CD4-positive, alpha-beta T cell (primary cell): ENCODE results near the gene APOA5. TPM values are rescaled to one million over a fixed set of nuclear protein-coding genes. Genes with fewer than 3 reads are reported as not detected.

Experiments used
- ATAC-seq: fragments of 200-7000 bp; cut with Tn5 transposase; one replicate; pipeline ENCODE4 v1.10.0; 2022; ENCODE audit warnings: mild to moderate bottlenecking; ENCODE audit not compliant: poor library complexity
- CTCF ChIA-PET: fragments of 350-600 bp; sonication (Branson Sonifier 250); formaldehyde crosslinking; loops from one replicate; lab custom pipeline; 2021; ENCODE audit warnings: antibody characterized with exemption, inconsistent platforms; lab: Charles Lee
- POLR2A ChIA-PET: fragments of 350-600 bp; sonication (Branson Sonifier 250); formaldehyde crosslinking; loops from one replicate; lab custom pipeline; 2021; ENCODE audit warnings: antibody characterized with exemption, inconsistent platforms; lab: Charles Lee
- DNase-seq, 14 experiments: peaks; one replicate each; pipeline ENCODE4 v3.0.0-alpha.2; 2013 to 2020; ENCODE audit warnings: mixed read lengths in 2 of 14
- H3K27ac ChIP-seq, 2 donors: one replicate each; pipeline versions ENCODE4 v1.5.1 to v1.7.0; 2013; ENCODE audit warnings: low read length in 2 of 2, low read depth in 1 of 2, mild to moderate bottlenecking in 1 of 2
- H3K27me3 ChIP-seq, 2 experiments: 1 replicate in 1 of 2; 2 replicates in 1 of 2; pipeline versions ENCODE4 v1.6.1 to v1.7.0; 2013; ENCODE audit warnings: low read length in 2 of 2, control low read depth in 1 of 2, mild to moderate bottlenecking in 1 of 2, moderate library complexity in 1 of 2; ENCODE audit not compliant: insufficient read depth in 2 of 2, control insufficient read depth in 1 of 2
- H3K36me3 ChIP-seq: one replicate; pipeline ENCODE4 v1.6.1; 2013; ENCODE audit warnings: low read length, control low read depth; ENCODE audit not compliant: insufficient read depth
- H3K4me1 ChIP-seq: one replicate; pipeline ENCODE4 v1.6.1; 2013; ENCODE audit warnings: low read length, control low read depth; ENCODE audit not compliant: insufficient read depth
- H3K4me3 ChIP-seq: one replicate; pipeline ENCODE4 v1.5.1; 2013; ENCODE audit warnings: mild to moderate bottlenecking, low read length, moderate library complexity
- H3K9me3 ChIP-seq, 2 experiments: 1 replicate in 1 of 2; 2 replicates in 1 of 2; pipeline versions ENCODE4 v1.6.1 to v1.7.0; 2013; ENCODE audit warnings: low read length in 2 of 2, mild to moderate bottlenecking in 2 of 2, control low read depth in 1 of 2, moderate library complexity in 1 of 2; ENCODE audit not compliant: control insufficient read depth in 1 of 2, insufficient read depth in 1 of 2
- H3K27ac Mint-ChIP-seq: one replicate; pipeline ENCODE4 v1.8.0; 2020; ENCODE audit warnings: mixed read lengths
- H3K27me3 Mint-ChIP-seq: one replicate; pipeline ENCODE4 v1.8.0; 2021; ENCODE audit warnings: mixed read lengths
- H3K36me3 Mint-ChIP-seq: one replicate; pipeline ENCODE4 v1.8.0; 2021; ENCODE audit warnings: low read depth, mixed read lengths
- H3K4me1 Mint-ChIP-seq: one replicate; pipeline ENCODE4 v1.8.0; 2021; ENCODE audit warnings: low read depth, mixed read lengths
- H3K4me3 Mint-ChIP-seq: one replicate; pipeline ENCODE4 v1.8.0; 2020; ENCODE audit warnings: mild to moderate bottlenecking, mixed read lengths
- H3K9me3 Mint-ChIP-seq: one replicate; pipeline ENCODE4 v1.8.0; 2020; ENCODE audit warnings: mixed read lengths
- intact Hi-C, 2 experiments: fragments of 100-400 bp; cut with DNase I in 1 of 2; cut with micrococcal nuclease in 1 of 2; formaldehyde crosslinking; loops; one replicate each; pipeline versions ENCODE4 v1.15.1 to v1.9.0; 2023 to 2025; cut with DNase I, micrococcal nuclease
- total RNA-seq, 174 experiments: library from RNA in 2 of 174; stranded (reverse) in 2 of 174; gene quantifications; one replicate each; pipeline ENCODE4 v1.2.3 and lab custom pipeline; 2021 to 2026
- TF ChIP-seq, protein P1 (sequence below): fragments of 200-600 bp; IDR thresholded peaks from one replicate; pipeline ENCODE4 v1.8.0; 2022; ENCODE audit warnings: antibody characterized with exemption, mild to moderate bottlenecking

The APOA5 gene
- total RNA-seq, 2 experiments from 2014 or later = not detected

DNA sequence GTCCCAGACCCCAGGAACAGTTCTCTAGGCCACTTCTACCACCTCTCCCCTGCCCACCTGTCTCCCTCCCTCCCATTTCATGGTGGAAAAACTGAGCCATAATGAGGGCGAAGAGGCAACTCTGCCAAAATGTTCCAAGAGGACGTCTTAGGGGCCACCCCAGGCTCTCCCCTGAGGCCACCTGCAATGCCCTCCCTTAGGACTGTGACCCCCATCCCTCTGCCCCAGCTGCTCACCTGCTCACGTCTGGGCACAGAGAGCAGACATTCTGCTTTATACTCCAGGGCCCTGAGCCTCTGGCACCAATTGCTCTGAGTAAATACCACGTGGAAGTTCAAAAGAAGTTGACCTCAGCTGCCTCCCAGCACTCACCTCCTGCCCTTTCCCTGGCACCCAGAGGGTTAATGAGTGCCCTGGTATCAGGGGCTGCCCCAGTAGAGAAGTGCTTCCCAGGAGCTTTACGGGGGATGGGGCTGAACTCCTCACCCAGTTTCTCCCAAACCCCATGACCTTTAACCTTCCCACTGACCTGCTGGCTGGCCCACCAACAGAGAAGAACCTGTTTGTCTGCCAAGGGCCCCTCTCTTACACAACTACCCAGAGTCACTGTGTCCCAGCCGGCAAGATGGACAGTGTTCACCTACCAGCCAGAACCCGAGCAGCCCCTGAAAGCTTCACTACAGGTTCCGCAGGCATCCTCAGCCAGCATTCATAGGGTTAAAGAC is 627 bp upstream of the APOA5 start:
- Mint-ChIP-seq H3K4me3 (no peak overlapping the region), H3K4me1 (peaks cover 31% of the 10 kb centered on the region), H3K36me3 (peaks cover 11% of the 10 kb centered on the region), H3K9me3 (no peaks in the 10 kb centered on the region), H3K27me3 (peaks cover 8% of the 10 kb centered on the region), H3K27ac (no peak overlapping the region)
- ChIA-PET CTCF (interaction anchor here (1.3 to 1.6 kb wide), 2 partner anchors 20 to 44 kb away, joined by 6 to 13 read pairs; partner anchors contain the start of gene BUD13), POLR2A (no interaction called here)
- no peak for DNase-seq
- peaks cover 22% of the 10 kb centered on the region for H3K4me1 ChIP-seq
- no peak for ATAC-seq
- TF ChIP-seq, protein P1, sequence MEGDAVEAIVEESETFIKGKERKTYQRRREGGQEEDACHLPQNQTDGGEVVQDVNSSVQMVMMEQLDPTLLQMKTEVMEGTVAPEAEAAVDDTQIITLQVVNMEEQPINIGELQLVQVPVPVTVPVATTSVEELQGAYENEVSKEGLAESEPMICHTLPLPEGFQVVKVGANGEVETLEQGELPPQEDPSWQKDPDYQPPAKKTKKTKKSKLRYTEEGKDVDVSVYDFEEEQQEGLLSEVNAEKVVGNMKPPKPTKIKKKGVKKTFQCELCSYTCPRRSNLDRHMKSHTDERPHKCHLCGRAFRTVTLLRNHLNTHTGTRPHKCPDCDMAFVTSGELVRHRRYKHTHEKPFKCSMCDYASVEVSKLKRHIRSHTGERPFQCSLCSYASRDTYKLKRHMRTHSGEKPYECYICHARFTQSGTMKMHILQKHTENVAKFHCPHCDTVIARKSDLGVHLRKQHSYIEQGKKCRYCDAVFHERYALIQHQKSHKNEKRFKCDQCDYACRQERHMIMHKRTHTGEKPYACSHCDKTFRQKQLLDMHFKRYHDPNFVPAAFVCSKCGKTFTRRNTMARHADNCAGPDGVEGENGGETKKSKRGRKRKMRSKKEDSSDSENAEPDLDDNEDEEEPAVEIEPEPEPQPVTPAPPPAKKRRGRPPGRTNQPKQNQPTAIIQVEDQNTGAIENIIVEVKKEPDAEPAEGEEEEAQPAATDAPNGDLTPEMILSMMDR = no peak
- no peaks in the 10 kb centered on the region for H3K9me3 ChIP-seq
- no peaks in the 10 kb centered on the region for H3K36me3 ChIP-seq
- H3K4me3 ChIP-seq = no peak overlapping the region
- no peak overlapping the region for H3K27ac ChIP-seq
- intact Hi-C loops = loop anchor here in 1 of 2 experiments (5.0 kb wide), 1 partner anchor 60 kb away; no protein-coding TSS in a partner anchor
- H3K27me3 ChIP-seq = no peaks in the 10 kb centered on the region

- CTCF ChIA-PET = interaction anchor here (0.5 to 2.0 kb wide), 27 partner anchors 8 to 436 kb away, joined by 3 to 17 read pairs (median 3); partner anchors contain the start of genes BUD13, PAFAH1B2 and SIK3
- intact Hi-C loops = loop anchor here (1.0 to 5.0 kb wide), 4 partner anchors 45 to 436 kb away; no protein-coding TSS in a partner anchor
- H3K4me3 ChIP-seq = no peak overlapping the region
- H3K9me3 ChIP-seq = no peaks in the 10 kb centered on the region
- ATAC-seq = peak; percentile 55
- peaks cover 33% of the 10 kb centered on the region for H3K4me1 ChIP-seq
- TF ChIP-seq, protein P1 = peak; percentile 81
- no peaks in the 10 kb centered on the region for H3K9me3 Mint-ChIP-seq
- peaks cover 22% of the 10 kb centered on the region for H3K36me3 Mint-ChIP-seq
- H3K4me1 Mint-ChIP-seq = peaks cover 42% of the 10 kb centered on the region
- peak; percentile 64 to 85 (median 74) for DNase-seq
- H3K36me3 ChIP-seq = peaks cover 4% of the 10 kb centered on the region
- H3K27ac Mint-ChIP-seq = peak overlapping the region; percentile 81
- no peaks in the 10 kb centered on the region for H3K27me3 ChIP-seq
- H3K4me3 Mint-ChIP-seq = peak overlapping the region; percentile 85
- no peaks in the 10 kb centered on the region for H3K27me3 Mint-ChIP-seq
- POLR2A ChIA-PET = interaction anchor here (0.9 to 2.6 kb wide), 7 partner anchors 44 to 353 kb away, joined by 3 to 20 read pairs (median 5); partner anchors contain the start of genes PAFAH1B2 and SIK3
- no peak overlapping the region for H3K27ac ChIP-seq
Measured at GRCh38 chr11:116791002-116791812, 472 bp downstream of the APOA5 start.
